NOMO-1 treated with dmso at 0.1 percent for 144 hours (cell line): Measurements from ENCODE around the gene FLVCR2.
"Not testable (repeated sequence)": the region's sequence is repeated elsewhere in the genome, so short reads cannot be mapped to it uniquely, and the experiment has no call there.

Experiments used
- DNase-seq: peaks from one replicate; lab custom pipeline; 2025; ENCODE audit not compliant: unreplicated experiment; lab: John Stamatoyannopoulos, UW

Gene FLVCR2

GRCh38 chr14:75591331-75591946 lies 13.0 kb downstream of the FLVCR2 start:
- DNase-seq: no peak

DNA sequence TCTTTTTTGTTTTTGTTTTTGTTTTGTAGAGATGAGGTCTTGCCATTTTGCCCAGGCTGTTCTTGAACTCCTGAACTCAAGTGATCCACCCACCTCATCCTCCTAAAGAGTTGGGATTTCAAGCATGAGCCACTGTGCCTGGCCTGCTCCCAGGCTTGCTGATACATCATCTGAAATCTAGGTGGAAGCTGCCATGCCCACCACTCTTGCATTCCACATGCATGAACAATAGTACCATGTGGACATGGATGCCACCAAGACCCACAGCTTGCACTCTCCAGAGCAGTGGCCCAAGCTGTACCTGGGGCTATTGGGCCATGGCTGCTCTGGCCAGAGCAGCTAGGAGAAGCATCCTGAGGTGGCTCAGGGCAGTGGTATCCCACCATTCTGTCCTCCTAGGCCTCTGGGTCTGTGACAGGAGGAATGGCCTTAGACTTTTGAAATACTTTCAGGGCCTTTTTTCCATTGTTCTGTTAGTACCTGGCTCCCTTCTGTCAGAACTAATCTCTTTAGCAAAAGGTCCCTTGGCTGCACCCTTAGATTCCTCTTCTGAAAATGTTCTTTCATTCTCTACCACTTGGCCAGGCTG lies 13.7 kb downstream of the FLVCR2 start:
- no peak for DNase-seq

GRCh38 chr14:75595226-75595625 lies 16.8 kb downstream of the FLVCR2 start:
- DNase-seq: no peak

DNA sequence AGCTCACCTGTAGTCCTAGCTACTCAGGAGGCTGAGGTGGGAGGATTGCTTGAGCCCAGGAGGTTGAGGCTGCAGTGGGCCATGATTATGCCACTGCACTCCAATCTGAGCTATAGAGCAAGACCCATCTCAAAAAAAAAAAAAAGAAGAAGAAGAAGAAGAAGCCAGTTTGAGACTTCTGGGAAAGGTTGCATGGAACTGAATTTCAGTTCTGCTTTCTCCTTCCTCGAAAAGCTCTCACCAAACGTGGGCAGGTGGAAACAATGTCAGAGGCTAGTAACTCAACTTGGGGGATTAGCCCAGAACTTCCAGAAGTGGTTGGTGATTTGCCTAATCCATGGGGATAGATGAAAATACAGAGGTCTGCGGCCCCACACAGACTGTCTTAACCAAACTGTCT lies 18.7 kb downstream of the FLVCR2 start:
- peak; percentile 40 for DNase-seq

DNA sequence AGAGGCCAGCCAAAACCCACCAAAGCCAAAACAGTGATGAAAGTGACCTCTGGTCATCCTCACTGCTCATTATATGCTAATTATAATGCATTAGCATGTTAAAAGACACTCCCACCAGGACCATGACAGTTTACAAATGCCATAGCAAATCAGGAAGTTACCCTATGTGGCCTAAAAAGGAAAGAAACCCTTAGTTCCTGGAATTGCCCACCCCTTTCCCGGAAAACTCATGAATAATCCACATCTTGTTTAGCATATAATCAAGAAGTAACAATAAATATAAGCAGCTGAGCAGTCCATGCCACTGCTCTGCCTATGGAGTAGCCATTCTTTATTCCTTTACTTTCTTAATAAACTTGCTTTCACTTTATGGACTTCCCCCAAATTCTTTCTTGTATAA lies 21.7 kb downstream of the FLVCR2 start:
- not testable (repeated sequence) for DNase-seq

DNA sequence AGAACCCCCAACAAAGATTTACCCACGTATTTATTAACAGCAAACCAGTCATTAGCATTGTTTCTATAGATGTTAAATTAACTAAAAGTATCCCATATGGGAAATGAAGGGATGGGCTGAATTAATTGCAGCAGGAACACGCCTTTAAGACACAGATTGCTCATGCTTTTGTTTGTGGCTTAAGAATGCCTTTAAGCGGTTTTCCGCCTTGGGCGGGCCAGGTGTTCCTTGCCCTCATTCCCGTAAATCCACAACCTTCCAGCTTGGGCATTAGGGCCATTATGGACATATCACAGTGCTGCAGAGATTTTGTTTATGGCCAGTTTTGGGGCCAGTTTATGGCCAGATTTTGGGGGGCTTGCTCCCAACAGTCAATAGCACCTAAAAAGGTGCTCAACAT lies 22.6 kb downstream of the FLVCR2 start:
- not testable (repeated sequence) for DNase-seq

DNA sequence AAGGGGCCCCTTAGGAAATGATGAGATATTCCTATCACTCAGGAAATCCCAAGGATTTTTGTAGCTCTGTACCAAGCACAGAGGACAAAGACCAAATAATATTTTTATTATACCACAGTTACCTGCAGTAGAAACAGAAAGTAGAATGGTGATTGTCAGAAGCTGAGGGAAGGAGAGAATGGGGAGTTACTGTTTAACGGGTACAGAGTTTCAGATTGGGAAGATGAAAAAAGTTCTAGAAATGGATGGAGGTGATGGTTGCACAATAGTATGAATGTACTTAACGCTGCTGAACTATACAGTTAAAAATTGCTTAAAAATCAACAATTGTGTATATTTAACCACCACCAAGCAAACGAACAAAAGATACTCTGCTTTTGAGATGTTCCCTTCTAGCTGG lies 24.1 kb downstream of the FLVCR2 start:
- DNase-seq: no peak

DNA sequence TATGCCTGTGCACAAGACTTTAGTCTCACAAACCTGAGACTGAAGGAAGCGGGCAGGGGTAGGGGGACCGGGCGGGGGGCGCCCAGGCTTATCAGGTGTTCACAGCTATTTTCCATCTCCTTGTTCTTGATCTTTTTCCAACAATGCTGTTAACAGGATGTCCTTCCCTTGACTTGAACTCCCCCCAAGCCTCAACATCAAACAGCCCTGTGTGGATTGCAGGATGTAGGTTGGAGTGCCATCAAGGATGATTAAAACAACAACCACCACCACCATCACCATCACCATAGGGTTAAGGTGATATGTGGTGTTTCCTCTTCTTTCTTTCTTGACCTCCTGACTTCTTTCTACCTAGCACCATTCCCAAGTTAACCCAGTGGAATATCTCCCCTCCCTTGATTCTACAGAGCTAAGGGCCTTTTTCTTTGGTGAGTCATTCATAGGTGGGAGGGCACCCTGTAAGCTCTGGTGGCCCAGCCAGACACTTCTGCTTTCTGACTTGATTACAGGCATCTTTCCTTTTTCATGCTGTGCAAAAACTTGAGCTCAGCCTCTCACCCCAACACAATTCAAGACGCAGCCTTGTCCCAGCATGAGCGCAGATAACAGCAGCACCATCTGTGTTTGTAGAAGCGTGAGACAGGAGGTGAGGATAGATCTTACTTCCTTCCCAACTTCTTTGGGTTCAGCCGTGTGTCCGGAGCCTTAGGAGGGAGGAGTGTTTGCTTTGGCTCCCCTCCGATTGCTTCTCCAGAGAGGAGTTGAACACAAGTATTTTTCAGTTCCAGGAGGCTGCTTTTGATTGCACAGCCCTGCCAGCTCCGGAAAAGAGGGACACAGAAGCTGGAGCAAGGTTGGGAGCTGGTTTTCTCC lies 26.8 kb downstream of the FLVCR2 start:
- DNase-seq: peak; percentile 53

DNA sequence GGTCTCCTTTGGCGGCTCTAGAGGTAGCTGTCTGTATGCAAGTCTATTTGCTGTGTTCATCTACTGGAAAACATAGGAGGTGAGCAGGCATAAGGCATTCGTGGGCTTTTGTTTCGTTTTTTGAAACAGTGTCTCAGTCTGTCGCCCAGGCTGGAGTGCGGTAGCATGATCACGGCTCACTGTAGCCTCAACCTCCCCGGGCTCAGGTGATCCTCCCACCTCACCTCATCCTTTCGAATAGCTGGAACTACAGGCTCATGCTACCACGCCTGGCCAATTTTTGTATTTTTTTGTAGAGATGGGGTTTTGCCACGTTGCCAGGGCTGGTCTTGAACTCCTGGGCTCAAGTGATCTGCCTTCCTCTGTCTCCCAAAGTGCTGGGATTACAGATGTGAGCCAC lies 27.5 kb downstream of the FLVCR2 start:
- DNase-seq: no peak

GRCh38 chr14:75607044-75607443 lies 28.6 kb downstream of the FLVCR2 start:
- DNase-seq: no peak

GRCh38 chr14:75607842-75608640 lies 29.6 kb downstream of the FLVCR2 start:
- DNase-seq: no peak

- DNase-seq: no peak
These were observed 30.7 kb downstream of the FLVCR2 start for GRCh38 chr14:75609116-75609515.

DNA sequence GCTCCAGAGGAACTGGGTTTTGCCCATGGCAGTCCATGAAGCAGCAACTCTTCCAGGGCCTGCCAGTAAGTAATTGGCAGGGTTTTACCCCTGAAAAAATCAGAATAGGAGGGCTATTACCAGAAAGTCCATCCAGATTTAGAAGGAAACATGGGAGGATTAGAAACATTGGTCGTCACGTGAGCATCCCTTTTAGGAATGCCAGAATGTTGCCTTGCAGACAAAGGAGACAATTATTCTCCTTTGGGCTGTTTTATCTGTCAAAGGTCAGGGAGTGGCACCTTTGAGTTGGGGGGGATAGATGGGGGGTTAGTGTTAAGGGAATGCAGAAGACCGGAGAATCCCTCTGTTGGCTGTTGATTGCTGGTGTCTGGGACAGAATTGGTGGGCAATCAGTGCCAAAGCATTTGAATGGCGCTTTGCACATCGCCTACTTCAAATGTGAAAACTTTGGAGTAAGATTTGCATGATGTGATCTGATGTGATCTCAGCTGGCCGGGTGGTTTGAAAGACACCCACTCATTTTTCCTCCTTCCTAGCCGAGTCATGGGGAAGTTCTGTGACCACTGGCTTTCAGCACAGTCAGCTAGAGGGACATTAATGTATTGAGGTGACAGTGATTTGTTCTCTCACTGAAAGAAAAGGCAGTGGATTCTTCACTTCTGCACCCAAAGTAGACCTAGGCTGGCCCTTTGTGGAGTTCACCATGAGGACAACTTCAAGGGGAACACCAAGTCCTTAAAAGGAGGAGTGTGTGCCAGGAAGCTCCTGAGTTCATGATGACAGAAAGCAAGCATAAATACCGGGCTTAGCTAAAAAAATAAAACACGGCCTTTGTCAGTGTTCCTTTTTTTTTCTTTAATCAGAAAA lies 31.4 kb downstream of the FLVCR2 start:
- DNase-seq: no peak

DNA sequence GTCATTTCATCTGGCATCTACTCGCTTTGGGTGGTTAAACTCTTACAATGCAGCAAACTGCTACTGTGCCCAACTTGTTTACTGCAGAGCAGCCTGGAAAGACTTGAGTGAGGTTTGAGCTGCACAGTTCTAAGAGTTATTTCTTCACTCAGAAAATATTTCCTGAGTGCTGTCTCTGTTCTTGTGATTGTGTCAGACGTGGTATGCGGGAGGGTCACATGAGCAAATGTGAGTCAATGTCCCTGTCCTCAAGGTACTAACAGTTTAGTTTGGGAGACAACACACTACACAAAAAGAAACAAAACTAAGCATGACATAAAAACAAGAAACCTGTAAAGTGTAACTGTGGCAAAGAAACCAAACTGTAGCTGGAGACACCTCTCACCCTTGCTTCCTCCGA lies 32.4 kb downstream of the FLVCR2 start:
- DNase-seq: no peak

GRCh38 chr14:75612157-75612556 lies 33.7 kb downstream of the FLVCR2 start:
- DNase-seq: no peak

GRCh38 chr14:75614179-75614578 lies 35.8 kb downstream of the FLVCR2 start:
- peak; percentile 38 for DNase-seq

- peak; percentile 87 for DNase-seq
These were observed 36.8 kb downstream of the FLVCR2 start for GRCh38 chr14:75615200-75615599.

DNA sequence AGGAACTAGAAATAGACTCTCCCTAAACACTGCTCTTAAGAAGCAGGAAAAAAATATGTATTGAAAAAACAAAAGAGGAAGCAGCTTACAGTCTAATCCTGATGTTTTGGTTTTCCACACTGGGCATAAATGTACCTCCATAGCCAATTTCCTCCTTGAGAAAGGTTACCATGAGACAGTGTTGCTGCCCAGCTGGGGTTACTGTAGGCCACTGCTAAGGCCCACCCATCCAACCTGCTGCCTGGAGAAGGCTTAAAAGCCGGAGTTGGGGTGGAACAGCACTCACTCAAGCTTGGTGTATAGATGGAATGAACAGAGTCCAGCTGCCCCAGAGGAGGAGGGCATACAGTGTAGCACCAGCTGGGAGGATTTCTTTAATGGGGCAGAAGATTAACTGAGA lies 41.1 kb downstream of the FLVCR2 start:
- no peak for DNase-seq

GRCh38 chr14:75625034-75625433 lies 46.6 kb downstream of the FLVCR2 start:
- no peak for DNase-seq

GRCh38 chr14:75626396-75626795 lies 48.0 kb downstream of the FLVCR2 start:
- DNase-seq: no peak
